Kidney (tissue), 14 donors: ENCODE measurements around the gene STK38L. TPM values are rescaled to one million over a fixed set of nuclear protein-coding genes. Genes with fewer than 3 reads are reported as not detected.

Source experiments
- DNase-seq, 5 donors: peaks; one replicate each; pipeline ENCODE4 v3.0.0-alpha.2; 2013 to 2020
- FAIRE-seq: peaks from 2 replicates; lab custom pipeline; 2012; peaks lifted over from hg19 to GRCh38; lab: Jason Lieb, UNC
- H3K27ac ChIP-seq, 2 donors: one replicate each; pipeline ENCODE4 v1.7.0; 2013; ENCODE audit warnings: low read depth in 2 of 2, low read length in 2 of 2, inconsistent platforms in 1 of 2
- H3K27me3 ChIP-seq: one replicate; pipeline ENCODE4 v1.7.1; 2013; ENCODE audit warnings: low read length, inconsistent platforms; ENCODE audit not compliant: control insufficient read depth, insufficient read depth
- H3K36me3 ChIP-seq, 3 donors: one replicate each; pipeline versions ENCODE4 v1.7.0 to v1.7.1; 2013; ENCODE audit warnings: low read length in 3 of 3, control low read depth in 1 of 3, inconsistent platforms in 1 of 3; ENCODE audit not compliant: insufficient read depth in 3 of 3, control insufficient read depth in 2 of 3
- H3K4me1 ChIP-seq, 3 donors: one replicate each; pipeline versions ENCODE4 v1.7.0 to v1.7.1; 2013; ENCODE audit warnings: low read length in 3 of 3, inconsistent platforms in 1 of 3, low read depth in 1 of 3; ENCODE audit not compliant: control insufficient read depth in 2 of 3, insufficient read depth in 2 of 3
- H3K4me3 ChIP-seq, 3 donors: one replicate each; pipeline versions ENCODE4 v1.7.0 to v1.8.1; 2013; ENCODE audit warnings: low read length in 3 of 3, control low read depth in 1 of 3, inconsistent platforms in 1 of 3
- H3K9ac ChIP-seq, 3 donors: one replicate each; pipeline versions ENCODE4 v1.7.0 to v1.7.1; 2013; ENCODE audit warnings: low read length in 3 of 3, control low read depth in 1 of 3, inconsistent platforms in 1 of 3
- H3K9me3 ChIP-seq, 3 donors: one replicate each; pipeline versions ENCODE4 v1.7.0 to v1.7.1; 2013; ENCODE audit warnings: low read length in 3 of 3, control low read depth in 1 of 3, inconsistent platforms in 1 of 3; ENCODE audit not compliant: control insufficient read depth in 2 of 3, insufficient read depth in 1 of 3
- intact Hi-C: fragments of 100-400 bp; cut with DNase I; formaldehyde crosslinking; loops from one replicate; pipeline ENCODE4 v1.11.1; 2022
- polyA plus RNA-seq: library from polyadenylated mRNA; stranded (reverse); fragments of 350-450 nt; fragmentation: Illumina TruSeq; extraction: RNeasy Lipid Tissue Mini Kit (QIAGEN cat#74804); gene quantifications from one replicate; pipeline ENCODE4 v1.2.3, GENCODE V29; 2014; ENCODE audit warnings: low read depth, low replicate concordance; ENCODE audit not compliant: insufficient read depth
- total RNA-seq: library from RNA; stranded (reverse); fragmentation: NEBNext Ultra II Directional; extraction: Animal tissue kit (Norgen Biotek cat#: 25700); gene quantifications from one replicate; pipeline ENCODE4 v1.2.1, GENCODE V29; 2021
- TF ChIP-seq, protein P1 (sequence below): IDR thresholded peaks from 3 replicates; pipeline ENCODE4 v1.5.1; 2012; ENCODE audit warnings: mild to moderate bottlenecking, moderate library complexity, borderline replicate concordance; ENCODE audit not compliant: insufficient read depth; ENCODE audit errors: extremely low read depth
- donor health status: control.
- donor health status: control.
- donor health status: control.
- donor health status: control.
- donor health status: control.
- donor health status: DM: yes; HTN: yes; CAD: no.
- donor health status: Normal renal cell carcinoma (clear cell type).

The STK38L gene
- total and polyA plus RNA-seq, 2 donors from 2014 or later = 5.2 to 43.6 TPM

DNA sequence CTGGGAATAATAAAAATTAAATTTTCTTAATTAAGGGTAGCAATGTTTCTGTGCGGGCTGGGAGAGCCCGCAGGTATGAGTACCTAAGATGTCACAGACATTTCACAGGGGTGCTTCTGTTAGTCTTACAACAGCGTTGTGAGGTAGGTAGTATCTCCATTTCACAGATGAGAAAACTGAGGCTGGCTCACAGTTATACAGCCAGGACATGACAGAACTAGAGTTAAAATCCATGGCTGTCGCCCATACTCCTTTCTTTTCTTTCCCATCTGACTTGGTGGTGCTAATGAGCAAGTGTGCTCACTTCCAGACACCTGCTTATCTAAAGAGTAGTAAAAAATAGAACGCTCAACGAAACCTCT lies 90.6 kb downstream of the STK38L start:
- H3K4me1 ChIP-seq = peaks cover 0 to 5% (median 3%) of the 10 kb centered on the region in 3 donors
- H3K9ac ChIP-seq = no peak overlapping the region
- DNase-seq (no peak), FAIRE-seq (no peak)
- no peaks in the 10 kb centered on the region for H3K9me3 ChIP-seq
- H3K27ac ChIP-seq = no peak overlapping the region
- TF ChIP-seq, protein P1, sequence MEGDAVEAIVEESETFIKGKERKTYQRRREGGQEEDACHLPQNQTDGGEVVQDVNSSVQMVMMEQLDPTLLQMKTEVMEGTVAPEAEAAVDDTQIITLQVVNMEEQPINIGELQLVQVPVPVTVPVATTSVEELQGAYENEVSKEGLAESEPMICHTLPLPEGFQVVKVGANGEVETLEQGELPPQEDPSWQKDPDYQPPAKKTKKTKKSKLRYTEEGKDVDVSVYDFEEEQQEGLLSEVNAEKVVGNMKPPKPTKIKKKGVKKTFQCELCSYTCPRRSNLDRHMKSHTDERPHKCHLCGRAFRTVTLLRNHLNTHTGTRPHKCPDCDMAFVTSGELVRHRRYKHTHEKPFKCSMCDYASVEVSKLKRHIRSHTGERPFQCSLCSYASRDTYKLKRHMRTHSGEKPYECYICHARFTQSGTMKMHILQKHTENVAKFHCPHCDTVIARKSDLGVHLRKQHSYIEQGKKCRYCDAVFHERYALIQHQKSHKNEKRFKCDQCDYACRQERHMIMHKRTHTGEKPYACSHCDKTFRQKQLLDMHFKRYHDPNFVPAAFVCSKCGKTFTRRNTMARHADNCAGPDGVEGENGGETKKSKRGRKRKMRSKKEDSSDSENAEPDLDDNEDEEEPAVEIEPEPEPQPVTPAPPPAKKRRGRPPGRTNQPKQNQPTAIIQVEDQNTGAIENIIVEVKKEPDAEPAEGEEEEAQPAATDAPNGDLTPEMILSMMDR = no peak
- no peaks in the 10 kb centered on the region for H3K36me3 ChIP-seq
- H3K4me3 ChIP-seq = no peak overlapping the region
- no peaks in the 10 kb centered on the region for H3K27me3 ChIP-seq
- intact Hi-C loops = no loop called here

DNA sequence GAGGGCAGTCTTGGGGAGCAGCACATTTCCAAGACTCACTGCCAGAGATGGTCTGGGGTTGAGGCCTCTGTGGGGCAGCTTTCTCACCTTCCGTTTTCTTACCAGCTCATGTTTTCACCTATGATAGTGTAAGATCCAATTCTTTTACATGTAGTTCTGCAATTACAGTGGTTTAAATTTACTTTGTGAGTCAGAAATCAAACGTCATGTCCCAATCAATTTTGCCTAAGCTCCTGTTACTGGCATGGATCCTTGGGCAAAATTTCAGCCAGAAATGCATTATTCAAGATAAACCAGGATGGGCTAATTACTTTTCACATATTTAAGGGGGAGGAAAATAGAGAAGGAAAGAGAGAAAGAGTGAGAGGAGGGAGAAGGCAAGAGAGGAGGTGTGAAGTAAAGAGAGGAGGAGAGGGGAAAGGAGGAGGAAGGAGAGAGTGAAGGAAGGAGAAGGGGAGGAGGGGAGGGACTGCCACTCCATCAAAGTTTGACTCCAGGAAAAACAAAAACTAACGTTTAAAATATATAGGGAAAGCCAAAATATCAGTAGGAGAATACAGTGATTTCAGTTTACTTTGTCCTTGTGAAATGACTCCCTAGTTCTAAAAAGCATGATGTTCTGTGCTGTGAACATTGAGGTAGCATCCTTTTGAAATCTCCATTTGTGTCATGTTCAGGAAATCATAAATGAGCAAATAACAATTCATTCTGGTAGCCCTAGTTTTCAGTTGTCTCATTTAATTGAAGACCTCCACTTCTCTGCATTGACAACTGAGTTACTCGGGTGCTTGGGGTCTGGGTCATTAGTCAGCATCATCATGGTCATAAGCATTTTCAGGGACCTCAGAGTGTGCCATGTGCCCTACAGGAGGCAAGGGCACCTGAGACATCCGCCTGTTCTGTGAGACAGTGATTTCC lies 91.5 kb downstream of the STK38L start:
- H3K4me1 ChIP-seq = peaks cover 0 to 5% (median 3%) of the 10 kb centered on the region in 3 donors
- no peaks in the 10 kb centered on the region for H3K36me3 ChIP-seq
- H3K4me3 ChIP-seq = no peak overlapping the region
- FAIRE-seq (no peak), DNase-seq (no peak)
- H3K27me3 ChIP-seq = no peaks in the 10 kb centered on the region
- TF ChIP-seq, protein P1 = no peak
- no peak overlapping the region for H3K9ac ChIP-seq
- no peak overlapping the region for H3K27ac ChIP-seq
- no peaks in the 10 kb centered on the region for H3K9me3 ChIP-seq
- intact Hi-C loops = no loop called here

DNA sequence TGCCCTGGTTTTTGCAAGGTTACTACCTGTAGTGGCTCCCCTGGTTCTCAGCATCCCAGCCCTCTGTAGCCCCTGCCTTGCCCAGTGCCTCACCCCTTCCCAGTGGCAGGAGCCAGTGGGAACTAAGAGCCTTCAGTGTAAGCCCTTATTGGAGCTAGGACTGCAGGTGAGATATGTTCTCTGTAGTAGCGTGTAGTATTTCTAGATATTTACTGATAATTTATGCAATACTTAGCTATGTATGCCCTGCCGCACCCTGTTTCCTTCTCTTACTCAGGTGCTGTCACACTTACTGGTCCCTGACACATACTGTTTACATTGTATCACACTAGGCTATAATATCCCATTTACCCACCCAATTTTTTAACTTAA lies 92.2 kb downstream of the STK38L start:
- no peaks in the 10 kb centered on the region for H3K36me3 ChIP-seq
- no peaks in the 10 kb centered on the region for H3K9me3 ChIP-seq
- intact Hi-C loops = no loop called here
- H3K27ac ChIP-seq = no peak overlapping the region
- TF ChIP-seq, protein P1 = no peak
- FAIRE-seq (no peak), DNase-seq (no peak)
- H3K27me3 ChIP-seq = no peaks in the 10 kb centered on the region
- no peak overlapping the region for H3K4me3 ChIP-seq
- H3K9ac ChIP-seq = no peak overlapping the region
- H3K4me1 ChIP-seq = peaks cover 0 to 5% (median 3%) of the 10 kb centered on the region in 3 donors
